DOHH2 (cell line): ENCODE data around the gene CYB5A.

Source experiments
- H3F3A ChIP-seq: fragments of 200-600 bp; sonication (generic), shearing (Covaris generic); 2 replicates; pipeline ENCODE4 v1.6.0; 2016; ENCODE audit warnings: antibody characterized with exemption, mild to moderate bottlenecking; ENCODE audit not compliant: control insufficient read depth, insufficient read depth
- H3K27ac ChIP-seq: fragments of 200-600 bp; sonication (generic); 2 replicates; pipeline ENCODE4 v1.5.1; 2014; ENCODE audit warnings: low read depth, mild to moderate bottlenecking, low read length, moderate library complexity
- H3K27me3 ChIP-seq: fragments of 200-600 bp; sonication (generic); 2 replicates; pipeline ENCODE4 v1.6.1; 2014; ENCODE audit warnings: mild to moderate bottlenecking, low read length, mixed read lengths; ENCODE audit not compliant: control insufficient read depth
- H3K36me3 ChIP-seq: fragments of 200-600 bp; sonication (generic); 2 replicates; pipeline ENCODE4 v1.6.1; 2014; ENCODE audit warnings: mild to moderate bottlenecking, low read length, moderate library complexity, mixed read lengths; ENCODE audit not compliant: control insufficient read depth
- H3K4me1 ChIP-seq: fragments of 200-600 bp; sonication (generic); 2 replicates; pipeline ENCODE4 v1.6.1; 2014; ENCODE audit warnings: mild to moderate bottlenecking, low read length, mixed read lengths; ENCODE audit not compliant: control insufficient read depth
- H3K4me2 ChIP-seq: fragments of 200-600 bp; sonication (generic); 2 replicates; pipeline ENCODE4 v1.6.0; 2014; ENCODE audit warnings: mild to moderate bottlenecking, low read length, moderate library complexity
- H3K4me3 ChIP-seq: fragments of 200-600 bp; sonication (generic); 2 replicates; pipeline ENCODE4 v1.5.1; 2014; ENCODE audit warnings: mild to moderate bottlenecking, low read length, mixed read lengths
- H3K79me2 ChIP-seq: fragments of 200-600 bp; sonication (generic); 2 replicates; pipeline ENCODE4 v1.6.1; 2014; ENCODE audit warnings: mild to moderate bottlenecking, low read length, mixed read lengths; ENCODE audit not compliant: control insufficient read depth
- H3K9me2 ChIP-seq: fragments of 200-600 bp; sonication (generic); replicated peaks from 2 replicates; pipeline ENCODE4 v1.6.1; 2014; ENCODE audit warnings: mild to moderate bottlenecking, low read length, mixed read lengths; ENCODE audit not compliant: control insufficient read depth
- H3K9me3 ChIP-seq: fragments of 200-600 bp; sonication (generic); 2 replicates; pipeline ENCODE4 v1.6.1; 2014; ENCODE audit warnings: antibody characterized with exemption, low read length, mixed read lengths; ENCODE audit not compliant: control insufficient read depth, insufficient read depth
- H4K20me1 ChIP-seq: fragments of 200-600 bp; sonication (generic); 2 replicates; pipeline ENCODE4 v1.6.0; 2014; ENCODE audit warnings: low read depth, mild to moderate bottlenecking, antibody characterized with exemption, low read length, moderate library complexity; ENCODE audit not compliant: control insufficient read depth, insufficient read depth
- CTCF ChIP-seq: fragments of 200-600 bp; sonication (generic); IDR thresholded peaks from one replicate; pipeline ENCODE4 v1.5.1; 2014; ENCODE audit warnings: antibody characterized with exemption, mild to moderate bottlenecking, low read depth, low read length; ENCODE audit not compliant: poor library complexity, severe bottlenecking
- EZH2phosphoT487 ChIP-seq: fragments of 200-600 bp; sonication (generic); IDR thresholded peaks from 2 replicates; pipeline ENCODE4 v1.6.1; 2017; ENCODE audit warnings: borderline replicate concordance, mild to moderate bottlenecking, antibody characterized with exemption, low read length, moderate library complexity, mixed read lengths

The CYB5A gene

GRCh38 chr18:74268175-74268574, 23.6 kb downstream of the CYB5A start:
- H3K79me2 ChIP-seq = no peaks in the 10 kb centered on the region

GRCh38 chr18:74266161-74266560, 25.6 kb downstream of the CYB5A start:
- no peaks in the 10 kb centered on the region for H3K36me3 ChIP-seq
- no peaks in the 10 kb centered on the region for H3K9me2 ChIP-seq
- no peaks in the 10 kb centered on the region for H3K9me3 ChIP-seq
- TF ChIP-seq CTCF (no peak), EZH2phosphoT487 (no peak)
- H3F3A ChIP-seq = no peaks in the 10 kb centered on the region
- no peak overlapping the region for H3K27ac ChIP-seq
- no peaks in the 10 kb centered on the region for H3K27me3 ChIP-seq
- H3K79me2 ChIP-seq = no peaks in the 10 kb centered on the region
- no peaks in the 10 kb centered on the region for H3K4me1 ChIP-seq
- H3K4me2 ChIP-seq = no peak overlapping the region
- no peak overlapping the region for H3K4me3 ChIP-seq
- no peaks in the 10 kb centered on the region for H4K20me1 ChIP-seq

More at GRCh38 chr18:74268175-74268574, 23.6 kb downstream of the CYB5A start:
- H3F3A ChIP-seq = no peaks in the 10 kb centered on the region
- no peaks in the 10 kb centered on the region for H3K27me3 ChIP-seq
- no peak overlapping the region for H3K4me2 ChIP-seq
- H3K9me2 ChIP-seq = no peaks in the 10 kb centered on the region
- no peak for TF ChIP-seq CTCF
- TF ChIP-seq EZH2phosphoT487 = no peak
- H3K27ac ChIP-seq = no peak overlapping the region
- no peaks in the 10 kb centered on the region for H4K20me1 ChIP-seq
- H3K4me3 ChIP-seq = no peak overlapping the region
- no peaks in the 10 kb centered on the region for H3K4me1 ChIP-seq
- H3K9me3 ChIP-seq = no peaks in the 10 kb centered on the region
- no peaks in the 10 kb centered on the region for H3K36me3 ChIP-seq

GRCh38 chr18:74265546-74266098, 26.1 kb downstream of the CYB5A start:
- H3K36me3 ChIP-seq = no peaks in the 10 kb centered on the region
- H4K20me1 ChIP-seq = no peaks in the 10 kb centered on the region
- H3K4me1 ChIP-seq = no peaks in the 10 kb centered on the region
- no peak for TF ChIP-seq CTCF
- TF ChIP-seq EZH2phosphoT487 = no peak
- H3K79me2 ChIP-seq = no peaks in the 10 kb centered on the region
- no peaks in the 10 kb centered on the region for H3K27me3 ChIP-seq
- H3K4me2 ChIP-seq = no peak overlapping the region
- no peak overlapping the region for H3K27ac ChIP-seq
- H3K9me2 ChIP-seq = no peaks in the 10 kb centered on the region
- H3F3A ChIP-seq = no peaks in the 10 kb centered on the region
- H3K4me3 ChIP-seq = no peak overlapping the region
- no peaks in the 10 kb centered on the region for H3K9me3 ChIP-seq
